ENCODE data around the gene SLC66A2.
"Not testable (repeated sequence)": the region's sequence is repeated elsewhere in the genome, so short reads cannot be mapped to it uniquely, and the experiment has no call there.

The SLC66A2 gene

DNA sequence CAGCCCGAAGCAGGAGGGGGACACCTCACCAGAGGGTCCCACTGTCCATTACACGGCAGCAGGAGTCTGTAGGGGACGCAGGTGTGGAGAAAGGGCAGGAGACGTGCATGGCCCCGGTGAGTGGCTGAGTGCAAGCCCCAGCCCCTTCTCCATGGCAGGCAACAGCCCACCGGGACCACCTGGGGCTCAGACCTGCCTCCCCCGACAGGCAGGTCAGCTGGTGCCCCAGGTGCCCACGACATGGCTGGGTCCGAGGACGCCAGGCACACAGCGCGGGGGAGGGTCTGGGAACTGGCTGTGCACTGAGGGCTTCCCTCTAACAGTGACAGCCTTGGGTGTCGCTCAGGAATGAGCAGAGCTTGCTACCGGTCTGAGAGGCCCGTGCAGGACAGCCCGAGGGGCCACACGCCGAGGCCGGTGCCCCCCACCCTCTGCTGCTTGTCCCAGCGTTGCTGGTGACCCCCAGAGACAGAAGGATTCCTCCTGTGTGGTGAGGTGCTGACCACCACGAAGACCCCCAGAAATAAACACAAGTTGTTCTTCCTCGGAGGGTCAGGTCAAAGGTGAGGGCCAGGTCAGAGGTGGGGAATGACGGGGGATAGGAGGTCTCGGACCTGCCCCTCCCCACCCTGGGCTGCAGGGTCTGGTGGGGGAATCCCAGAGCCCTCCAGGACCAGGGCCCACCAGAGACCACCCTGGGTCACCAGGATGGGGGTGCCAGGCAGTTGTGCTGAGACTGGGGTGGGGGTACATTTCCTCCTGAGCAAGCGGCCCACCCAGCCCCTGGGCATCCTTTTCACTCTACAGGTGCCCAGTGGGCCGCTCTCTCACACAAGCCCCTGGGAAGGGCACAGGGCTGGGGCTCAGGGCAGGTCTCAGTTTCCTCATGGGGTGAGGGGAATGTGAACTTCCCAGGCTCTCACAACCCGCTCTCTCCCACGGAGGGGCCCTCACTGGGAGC, 50.6 kb downstream of the SLC66A2 start:
- no peak for DNase-seq

DNA sequence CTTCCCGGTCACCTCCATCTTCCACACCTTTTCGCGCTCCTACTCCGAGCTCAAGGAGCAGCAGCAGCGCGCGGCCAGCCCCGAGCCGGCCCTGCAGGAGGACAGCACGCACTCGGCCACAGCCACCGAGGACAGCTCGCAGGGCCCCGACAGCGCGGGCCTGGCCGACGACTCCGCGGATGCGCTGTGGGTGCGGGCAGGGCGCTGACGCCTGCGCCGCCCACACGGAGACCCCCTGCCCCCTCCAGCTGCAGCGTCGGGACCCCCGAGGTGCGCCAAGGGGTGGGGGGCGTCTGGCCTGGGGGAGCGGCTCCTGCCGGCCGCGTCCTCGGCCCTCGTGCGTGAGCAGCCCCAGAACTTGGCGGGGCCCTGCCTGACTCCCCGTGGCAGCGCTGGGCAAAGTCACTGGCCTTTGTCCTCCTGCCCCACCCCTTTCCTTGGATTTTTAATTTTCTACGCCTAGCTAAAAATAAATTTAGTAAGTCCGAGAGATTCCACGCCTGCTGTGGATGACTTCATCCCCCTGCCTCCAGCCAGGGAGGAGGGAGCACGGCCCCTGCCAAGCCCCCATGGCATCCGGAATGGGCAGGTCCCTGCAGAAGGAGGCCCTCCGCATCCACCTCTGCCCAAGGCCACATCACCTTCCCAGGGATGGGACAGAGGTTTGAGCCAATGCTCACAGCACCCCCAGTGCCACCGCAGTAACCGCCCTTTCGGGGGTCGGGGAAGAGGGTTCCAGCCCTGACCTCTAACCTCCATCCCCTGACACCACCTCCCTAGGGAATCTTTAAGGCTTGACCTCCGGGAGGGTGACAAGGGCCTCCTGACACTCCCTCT, 51.6 kb downstream of the SLC66A2 start:
- no peak for DNase-seq

DNA sequence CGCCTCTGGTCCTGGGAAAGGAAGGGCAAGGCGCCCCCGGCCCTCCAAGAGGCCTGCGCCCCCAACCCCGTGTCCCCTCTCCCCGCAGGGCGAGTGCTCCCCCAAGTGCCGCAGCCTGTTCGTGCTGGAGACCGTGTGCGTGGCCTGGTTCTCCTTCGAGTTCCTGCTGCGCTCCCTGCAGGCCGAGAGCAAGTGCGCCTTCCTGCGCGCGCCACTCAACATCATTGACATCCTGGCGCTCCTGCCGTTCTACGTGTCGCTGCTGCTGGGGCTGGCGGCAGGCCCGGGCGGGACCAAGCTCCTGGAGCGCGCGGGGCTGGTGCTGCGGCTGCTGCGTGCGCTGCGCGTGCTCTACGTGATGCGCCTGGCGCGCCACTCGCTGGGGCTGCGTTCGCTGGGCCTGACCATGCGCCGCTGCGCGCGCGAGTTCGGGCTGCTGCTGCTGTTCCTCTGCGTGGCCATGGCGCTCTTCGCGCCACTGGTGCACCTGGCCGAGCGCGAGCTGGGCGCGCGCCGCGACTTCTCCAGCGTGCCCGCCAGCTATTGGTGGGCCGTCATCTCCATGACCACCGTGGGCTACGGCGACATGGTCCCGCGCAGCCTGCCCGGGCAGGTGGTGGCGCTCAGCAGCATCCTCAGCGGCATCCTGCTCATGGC, 52.4 kb downstream of the SLC66A2 start:
- no peak for DNase-seq

DNA sequence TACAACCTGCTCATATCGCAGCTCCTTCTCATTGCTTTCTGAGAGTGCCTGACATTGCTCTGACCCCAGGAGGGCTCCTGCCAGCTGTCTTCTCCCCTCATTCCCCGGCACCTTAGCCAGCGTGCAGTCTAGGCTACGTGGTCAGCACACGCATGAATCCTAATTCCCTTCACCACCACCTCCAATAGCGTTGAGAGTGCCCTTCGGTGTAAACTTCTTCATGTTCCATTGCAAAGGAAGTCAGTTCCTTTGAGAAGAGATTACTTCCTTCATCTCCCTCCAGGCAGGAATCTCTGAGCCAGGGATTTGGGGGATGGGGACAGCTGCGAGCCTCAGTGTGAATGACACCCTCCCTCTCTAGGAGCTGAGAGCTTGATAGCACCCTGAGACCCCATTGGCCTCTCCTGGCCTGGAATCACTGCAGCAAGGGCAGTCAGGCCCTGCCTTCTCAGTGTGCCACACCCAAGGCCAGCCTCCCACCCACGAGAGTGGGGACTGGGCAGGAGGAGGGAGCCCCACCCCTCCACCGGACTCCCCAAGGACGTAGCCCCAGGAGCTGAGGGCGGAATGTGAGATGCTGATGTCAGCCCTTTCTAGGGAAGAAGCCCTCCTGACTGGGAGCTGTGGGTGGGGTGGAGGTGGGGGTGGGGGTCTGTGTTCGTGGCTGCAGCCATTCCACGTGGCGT, 53.4 kb downstream of the SLC66A2 start:
- DNase-seq: no peak

DNA sequence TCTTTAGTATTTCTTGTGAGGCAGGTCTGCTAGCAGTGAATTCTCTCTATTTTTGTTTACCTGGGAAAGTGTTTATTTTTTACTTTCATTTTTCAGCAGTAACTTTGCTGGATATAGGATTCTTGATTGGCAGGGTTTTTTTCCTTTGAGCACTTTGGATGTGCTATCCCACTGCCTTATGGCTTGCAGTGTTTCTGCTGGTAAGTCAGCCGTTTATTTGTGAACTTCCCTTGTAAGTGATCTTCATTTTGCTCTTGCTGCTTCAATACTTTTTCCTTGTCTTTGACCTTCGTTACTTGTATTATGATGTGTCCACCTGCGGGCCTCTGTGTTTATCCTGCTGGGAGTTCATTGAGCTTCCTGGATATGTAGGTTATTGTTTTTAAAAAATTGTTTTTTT, 54.7 kb downstream of the SLC66A2 start:
- no peak for DNase-seq

DNA sequence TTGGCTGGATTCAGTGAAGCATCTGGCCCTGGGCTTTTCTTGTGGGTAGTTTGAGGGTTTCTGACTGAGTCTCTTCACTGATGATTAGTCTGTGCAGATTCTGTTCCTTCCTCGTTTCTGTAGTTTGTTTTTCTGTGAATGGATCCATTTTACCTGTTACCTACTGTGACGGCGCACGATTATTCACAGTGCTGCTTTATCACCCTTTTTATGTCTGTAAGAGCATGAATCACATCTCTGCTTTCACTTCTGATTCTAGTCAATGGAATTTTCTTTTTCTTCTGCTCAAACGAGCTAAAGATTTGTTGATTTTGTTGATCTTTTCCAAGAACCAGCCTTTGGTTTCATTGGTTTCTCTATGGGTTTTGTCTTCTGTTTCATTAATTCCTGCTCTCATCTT, 60.8 kb downstream of the SLC66A2 start:
- DNase-seq: no peak

DNA sequence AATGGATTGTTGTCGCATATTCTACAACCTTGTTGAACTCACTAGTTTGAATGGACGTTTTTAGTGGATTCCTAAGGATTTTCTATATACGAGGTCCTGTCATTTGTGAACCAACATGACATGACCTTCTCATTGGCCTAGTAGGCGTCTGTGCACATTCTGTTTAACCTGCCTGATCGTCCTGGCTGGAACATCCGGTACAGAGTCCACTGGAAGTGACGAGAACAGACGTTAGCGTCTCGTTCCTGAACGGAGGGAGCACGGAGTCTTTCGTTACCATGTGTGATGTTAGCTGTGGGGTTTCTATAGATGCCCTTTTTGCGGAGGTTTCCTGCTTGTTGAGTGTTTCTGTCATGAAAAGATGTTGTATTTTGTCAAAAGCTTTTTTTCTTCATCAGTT, 61.9 kb downstream of the SLC66A2 start:
- DNase-seq: no peak

DNA sequence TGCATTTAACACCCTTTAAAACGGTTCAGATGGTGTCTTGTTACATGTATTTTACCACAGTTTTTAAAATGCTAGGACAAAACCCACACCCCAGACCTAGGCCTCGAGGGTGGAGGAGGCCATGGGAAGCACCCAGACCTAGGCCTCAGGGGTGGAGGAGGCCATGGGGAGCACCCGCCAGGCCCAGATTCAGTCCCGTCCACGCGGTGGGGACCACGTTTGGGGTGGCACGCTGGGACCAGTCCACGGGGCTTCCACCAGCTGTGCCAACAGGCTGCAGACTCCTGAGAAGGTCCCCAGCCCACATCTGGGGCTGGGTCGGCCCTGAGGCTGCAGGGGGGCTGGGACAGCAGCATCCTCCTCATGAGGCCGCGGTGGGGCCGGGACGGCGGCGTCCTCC, 63.4 kb downstream of the SLC66A2 start:
- no peak for DNase-seq

DNA sequence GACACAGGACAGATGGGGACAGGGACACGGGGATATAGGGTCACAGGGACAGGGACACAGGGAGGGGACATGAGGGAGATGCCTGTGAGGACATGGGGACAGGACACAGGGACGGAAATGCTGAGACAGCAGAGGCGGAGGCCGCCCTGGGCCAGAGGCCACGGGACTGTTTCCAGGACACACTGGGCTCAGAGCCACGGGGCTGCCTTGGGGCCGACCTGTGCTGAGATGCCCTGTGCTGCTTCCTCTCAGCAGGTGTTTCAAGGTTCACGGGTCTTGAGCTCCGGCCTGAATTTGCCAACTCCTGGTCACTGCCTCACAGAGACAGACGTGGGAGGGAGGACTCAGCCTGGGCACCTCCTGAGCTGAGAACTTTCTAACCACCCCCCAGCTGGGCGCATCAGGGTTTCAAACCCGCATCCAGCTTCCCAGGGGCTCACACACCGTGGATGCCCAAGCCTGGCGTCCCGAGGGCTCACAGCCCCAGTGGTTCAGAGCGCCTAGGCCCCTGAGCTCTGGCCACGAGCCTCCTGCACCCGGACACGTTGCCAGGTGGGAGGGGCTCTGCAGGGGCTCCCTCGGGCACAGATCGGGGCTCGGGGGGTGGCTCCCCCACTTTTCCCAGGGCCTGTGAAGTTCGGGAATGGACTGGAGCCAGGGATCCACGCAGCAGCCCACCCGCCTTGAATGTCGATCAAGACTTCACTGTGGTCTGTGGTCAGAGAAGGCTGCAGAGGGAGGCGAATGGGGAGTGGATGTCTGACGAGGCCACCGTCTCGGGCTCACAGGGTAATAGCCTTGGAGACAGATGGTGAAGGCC, 64.1 kb downstream of the SLC66A2 start:
- DNase-seq: no peak

DNA sequence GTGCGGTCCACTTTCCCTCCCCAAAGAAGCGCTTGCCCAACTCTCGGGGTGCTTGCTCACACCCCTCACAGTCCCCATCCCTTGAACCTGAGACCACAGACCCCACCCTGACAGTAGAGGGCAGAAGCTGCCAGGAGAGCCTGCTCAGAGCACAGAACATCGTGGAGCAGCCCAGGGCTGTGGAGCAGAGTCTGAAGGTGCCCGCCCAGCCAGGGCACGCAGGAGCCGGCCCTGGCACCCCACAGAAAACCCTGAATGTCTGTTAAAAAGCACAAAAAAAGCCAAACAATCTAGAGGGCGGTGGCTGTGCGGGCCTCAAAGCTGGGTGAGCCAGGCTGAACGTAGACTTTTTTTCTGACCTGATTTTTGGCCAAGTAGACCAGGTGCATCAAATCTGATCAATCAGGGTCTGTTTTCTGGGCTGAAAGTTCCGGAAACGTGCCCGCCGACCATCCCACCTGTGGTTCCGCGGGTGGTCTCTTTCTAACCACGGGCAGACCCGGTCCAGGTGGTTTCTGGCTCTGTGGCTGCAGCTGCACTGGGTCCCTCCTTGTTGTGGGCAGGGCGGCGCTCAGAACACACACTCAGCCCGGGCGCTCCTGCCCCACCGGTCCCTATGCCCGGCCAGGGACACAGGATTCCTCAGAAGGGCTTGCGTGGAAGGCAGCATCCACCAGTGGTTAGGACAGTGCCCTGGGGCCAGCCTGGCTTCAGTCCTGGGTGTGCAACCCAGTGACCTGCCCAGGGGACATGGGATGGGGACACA, 66.3 kb downstream of the SLC66A2 start:
- DNase-seq: no peak

DNA sequence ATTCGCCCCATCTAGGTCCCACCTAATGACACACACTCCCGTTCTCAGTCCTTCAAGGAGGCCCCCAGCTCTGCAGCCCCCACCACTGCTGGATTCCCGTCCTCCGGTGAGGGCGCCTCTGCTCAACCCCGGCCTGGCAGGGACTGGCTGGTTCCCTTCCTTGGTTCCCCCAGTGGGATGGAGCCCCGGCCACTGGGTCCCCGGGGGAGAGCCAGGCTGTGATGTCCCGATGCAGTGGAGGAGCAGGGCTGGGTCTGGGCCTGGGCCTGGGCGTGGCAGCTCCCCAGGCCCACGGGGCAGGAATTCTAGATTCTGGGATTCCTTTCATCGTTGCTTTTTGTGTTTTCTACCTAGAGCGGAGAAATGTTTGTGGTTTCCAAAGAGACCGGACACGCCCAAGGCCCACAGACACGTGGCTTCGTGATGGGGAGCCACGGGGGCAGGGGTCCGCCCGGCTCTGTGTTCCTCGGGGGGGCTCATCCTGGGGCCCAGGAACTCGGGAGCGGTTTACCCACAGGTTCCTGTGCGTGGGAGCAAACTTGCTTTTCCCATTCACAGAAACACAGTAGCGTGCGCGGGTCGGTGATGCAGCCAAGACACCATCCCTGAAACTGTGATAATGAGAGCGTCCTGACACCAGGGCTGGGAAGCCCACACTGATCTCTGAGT, 67.0 kb downstream of the SLC66A2 start:
- no peak for DNase-seq

DNA sequence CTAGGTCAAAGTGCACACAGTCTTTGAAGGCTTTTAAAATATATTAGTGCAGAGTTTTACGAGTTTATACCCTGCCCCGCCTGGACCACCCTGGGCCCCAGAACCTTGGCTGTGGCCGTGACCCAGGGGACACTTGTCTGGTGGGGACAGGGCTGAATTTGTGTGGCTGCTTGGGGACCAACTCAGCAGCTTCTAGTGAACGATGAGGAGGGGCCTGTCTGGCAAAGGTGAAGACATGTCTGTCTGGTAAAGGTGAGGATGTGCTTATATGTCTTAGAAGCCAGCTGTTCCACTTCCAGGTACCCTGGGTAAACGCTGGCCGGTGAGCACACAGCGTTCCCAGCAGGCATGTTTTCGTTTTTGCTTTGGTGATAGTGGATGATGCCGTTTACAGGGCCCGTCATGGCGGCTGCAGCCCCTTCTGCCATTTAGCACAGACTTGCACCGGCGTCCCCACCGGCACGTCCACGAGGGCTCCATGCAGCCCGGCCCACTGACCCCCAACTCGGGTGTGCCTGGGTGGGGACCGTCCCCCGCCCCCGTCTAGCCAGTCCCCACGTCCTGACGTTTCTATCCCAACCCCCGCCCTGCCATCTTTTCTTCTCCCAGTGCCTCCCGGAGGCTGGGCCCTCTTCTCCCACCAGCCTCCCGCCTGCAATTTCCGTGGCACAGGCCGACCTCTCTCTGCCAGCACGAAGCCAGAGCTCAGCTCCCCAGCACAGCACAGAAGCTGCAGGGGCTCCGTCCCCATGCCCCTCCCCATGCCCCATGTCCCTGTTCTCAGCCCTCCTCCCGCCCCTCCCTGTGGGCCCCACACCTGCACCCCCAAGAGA, 67.8 kb downstream of the SLC66A2 start:
- DNase-seq: no peak

DNA sequence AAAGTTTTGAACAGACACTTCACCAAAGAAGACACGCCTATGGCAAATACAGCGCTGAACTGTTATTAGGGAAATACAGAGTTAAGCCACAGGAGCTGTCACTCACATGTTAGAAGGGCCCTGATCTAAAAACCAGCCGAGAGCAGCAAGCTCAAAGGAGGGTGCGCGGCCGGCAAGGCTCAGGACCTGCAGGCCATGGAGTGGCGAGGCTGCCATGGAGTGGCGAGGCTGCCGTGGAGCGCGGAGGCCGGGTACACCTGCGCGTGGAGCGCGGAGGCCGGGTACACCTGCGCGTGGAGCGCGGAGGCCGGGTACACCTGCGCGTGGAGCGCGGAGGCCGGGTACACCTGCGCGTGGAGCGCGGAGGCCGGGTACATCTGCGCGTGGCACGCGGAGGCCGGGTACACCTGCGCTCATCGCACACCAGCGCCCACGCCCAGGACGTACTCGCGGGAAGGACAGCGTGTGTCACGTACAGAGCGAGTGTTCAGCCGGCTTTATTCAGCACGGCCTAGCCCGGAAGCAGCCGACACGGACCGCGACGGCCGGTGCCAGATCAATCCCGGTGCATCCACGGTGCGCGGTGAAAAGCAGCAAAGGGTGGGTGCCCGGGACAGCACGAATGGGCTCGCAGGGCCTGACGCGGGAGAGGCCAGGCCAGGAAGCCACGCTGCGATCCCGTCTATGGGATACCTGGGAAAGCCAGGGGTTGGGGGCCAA, 68.8 kb downstream of the SLC66A2 start:
- no peak for DNase-seq

DNA sequence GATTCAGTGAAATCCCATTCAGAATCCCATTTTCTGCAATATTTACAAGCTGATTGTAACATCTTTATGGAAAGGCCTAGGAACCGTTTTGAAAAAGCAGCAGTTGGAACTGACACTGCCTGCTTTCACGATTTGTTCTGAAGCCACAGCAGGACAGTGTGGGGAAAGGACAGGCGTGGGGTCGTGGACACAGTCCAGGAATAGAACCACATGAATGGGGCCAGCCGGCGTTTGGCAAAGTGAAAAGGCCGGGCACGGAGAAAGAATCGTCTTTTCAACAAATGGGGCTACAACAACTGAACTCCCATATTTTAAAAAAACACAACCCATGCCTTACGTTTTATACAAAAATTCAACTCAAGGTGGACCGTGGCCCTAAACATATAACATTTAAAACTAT, 69.8 kb downstream of the SLC66A2 start:
- DNase-seq: no peak

DNA sequence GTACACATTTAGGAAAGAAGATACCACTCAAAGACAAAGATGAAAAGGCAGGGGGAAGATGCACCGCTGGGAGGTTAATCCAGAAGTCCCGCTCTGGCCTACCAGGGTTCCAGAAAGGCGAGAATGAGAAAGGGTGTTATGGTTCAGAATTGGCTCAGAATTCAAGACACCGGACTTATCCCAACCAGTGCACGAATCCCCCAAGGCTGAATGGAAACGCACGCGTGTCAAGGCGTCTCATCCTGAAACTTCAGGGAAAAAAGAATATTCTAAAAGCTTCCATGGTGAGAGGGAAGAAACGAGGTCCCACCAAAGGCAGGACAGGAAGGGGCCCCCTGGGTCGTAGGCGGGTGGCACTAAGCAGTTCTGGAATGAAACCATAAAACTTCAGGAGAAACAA, 71.9 kb downstream of the SLC66A2 start:
- DNase-seq: no peak

DNA sequence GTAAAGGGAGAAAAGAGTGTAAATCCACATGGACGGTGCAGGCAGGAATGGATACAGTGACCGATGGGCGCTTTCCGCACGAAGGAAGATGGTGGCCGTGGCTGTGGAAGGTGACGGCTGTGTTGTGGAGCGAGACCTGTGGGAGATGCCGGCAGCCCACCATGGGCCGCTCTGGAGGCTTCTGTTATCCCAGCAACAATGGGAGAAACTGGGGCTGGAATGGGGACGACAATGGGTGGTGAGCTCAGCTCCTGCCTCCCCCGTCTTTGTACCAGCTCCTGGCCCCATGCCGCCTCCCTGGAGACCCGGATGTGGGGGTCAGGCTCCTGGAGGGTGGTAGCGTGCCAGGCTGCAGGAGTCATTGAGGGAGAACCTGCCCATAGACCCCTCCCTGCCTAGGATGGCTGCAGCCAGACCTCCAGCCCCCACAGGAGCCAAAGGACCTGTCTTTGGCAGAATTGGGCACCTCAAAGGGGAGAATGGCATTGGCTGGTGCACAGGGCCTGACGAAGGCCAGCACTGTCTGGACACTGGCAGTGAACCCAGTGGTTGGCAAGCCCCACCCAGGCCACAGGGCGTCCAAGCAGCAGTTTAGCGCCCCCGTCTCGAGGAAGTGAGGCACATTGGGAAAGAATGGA, 72.6 kb downstream of the SLC66A2 start:
- no peak for DNase-seq

DNA sequence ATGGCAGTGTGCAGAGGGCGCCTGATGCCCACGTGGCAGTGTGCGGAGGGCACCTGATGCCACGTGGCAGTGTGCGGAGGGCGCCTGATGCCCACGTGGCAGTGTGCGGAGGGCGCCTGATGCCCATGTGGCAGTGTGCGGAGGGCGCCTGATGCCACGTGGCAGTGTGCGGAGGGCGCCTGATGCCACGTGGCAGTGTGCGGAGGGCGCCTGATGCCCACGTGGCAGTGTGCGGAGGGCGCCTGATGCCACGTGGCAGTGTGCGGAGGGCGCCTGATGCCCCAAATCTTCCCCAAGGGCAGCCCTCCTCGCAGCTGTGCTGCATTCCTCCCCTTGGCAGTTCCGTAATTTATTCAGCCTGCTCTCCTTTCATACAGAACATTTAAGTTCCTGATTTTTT, 73.2 kb downstream of the SLC66A2 start:
- DNase-seq: not testable (repeated sequence)

All from CD4-positive, alpha-beta T cell treated with Interferon gamma for 1 hour (primary cell).